K562 (cell line): ENCODE measurements around the gene TMPRSS9. TPM values are rescaled to one million over a fixed set of nuclear protein-coding genes. Genes with fewer than 3 reads are reported as not detected.
A peak's percentile ranks its signal among the peaks of the same experiment; 100 is the strongest.

Experiments used
- CGGBP1 ChIP-seq: fragments of 250-450 bp; sonication (Bioruptor Pico); IDR thresholded peaks from 2 replicates; pipeline ENCODE4 v1.9.0; 2021; ENCODE audit warnings: mild to moderate bottlenecking
- ELF4 ChIP-seq: fragments of 450-650 bp; formaldehyde crosslinking; IDR thresholded peaks from 2 replicates; pipeline ENCODE4 v1.4.0; 2022; ENCODE audit warnings: missing genetic modification characterization
- GATAD2A ChIP-seq: fragments of 450-650 bp; IDR thresholded peaks from 2 replicates; pipeline ENCODE4 v1.6.1; 2017
- HSF4 ChIP-seq: fragments of 250-450 bp; sonication (Bioruptor Pico); IDR thresholded peaks from 2 replicates; pipeline ENCODE4 v2.1.2; 2022; ENCODE audit warnings: mild to moderate bottlenecking, moderate library complexity, borderline replicate concordance
- SREBF1 ChIP-seq: fragments of 150-350 bp; IDR thresholded peaks from 2 replicates; pipeline ENCODE4 v1.6.1; 2014; ENCODE audit warnings: antibody characterized with exemption, low read depth, low read length, borderline replicate concordance
- ZFX ChIP-seq: sonication (generic); formaldehyde crosslinking; IDR thresholded peaks from 2 replicates; pipeline ENCODE4 v1.8.0; 2022; ENCODE audit warnings: mild to moderate bottlenecking, missing genetic modification reagents, moderate library complexity
- ZNF316 ChIP-seq: fragments of 450-650 bp; IDR thresholded peaks from 2 replicates; pipeline ENCODE4 v1.6.1; 2016
- ZNF696 ChIP-seq: fragments of 250-450 bp; sonication (Bioruptor Pico); conservative IDR thresholded peaks from 2 replicates; pipeline ENCODE4 v1.4.0; 2020; ENCODE audit warnings: mild to moderate bottlenecking, moderate library complexity
- ZNF77 ChIP-seq: fragments of 250-450 bp; sonication (Bioruptor Pico); IDR thresholded peaks from 2 replicates; pipeline ENCODE4 v1.5.0; 2020
- polyA plus RNA-seq, 8 experiments: library from polyadenylated mRNA; depleted of rRNA in 4 of 8; stranded (reverse) in 5 of 8; unstranded in 3 of 8; fragments of >200 nt; fragmentation: Nextera tagmentation in 2 of 8; fragmentation: Illumina TruSeq in 1 of 8; extraction: Ambion mirVana in 2 of 8; extraction: Trizol in 1 of 8; gene quantifications; 2 replicates each; pipeline versions ENCODE4 v1.2.1 to v1.2.3, GENCODE V29; 2011 to 2014; ENCODE audit warnings: inconsistent platforms in 1 of 8, missing spikeins in 1 of 8
- total RNA-seq, 7 experiments: library from RNA; depleted of rRNA in 6 of 7; stranded (reverse); fragments of >200 nt in 6 of 7; fragmentation: Illumina TruSeq in 2 of 7; extraction: Trizol in 2 of 7; gene quantifications; 2 replicates each; pipeline versions ENCODE4 v1.2.1 to v1.2.3, GENCODE V29; 2011 to 2021; ENCODE audit warnings: low replicate concordance in 1 of 7
- TF ChIP-seq, protein P1 (sequence below): fragments of 450-650 bp; IDR thresholded peaks from 2 replicates; pipeline ENCODE4 v1.6.1; 2016; ENCODE audit warnings: mild to moderate bottlenecking, moderate library complexity
- TF ChIP-seq, protein P2 (sequence below): fragments of 450-650 bp; formaldehyde crosslinking; IDR thresholded peaks from 2 replicates; pipeline ENCODE4 v1.4.0; 2022; ENCODE audit warnings: missing genetic modification characterization
- TF ChIP-seq, protein P3 (sequence below): fragments of 250-450 bp; sonication (Bioruptor Pico); IDR thresholded peaks from 2 replicates; pipeline ENCODE4 v1.4.0; 2020; ENCODE audit warnings: mild to moderate bottlenecking, moderate library complexity

Gene TMPRSS9
- total and polyA plus RNA-seq, 9 of the 15 experiments (the other 6 are each of a cell fraction or from before 2014, with no cell fraction given), result 0.01 to 0.03 TPM; not detected in 7

GRCh38 chr19:2345794-2346663 lies 14.0 kb upstream of the TMPRSS9 start (continued):
- TF ChIP-seq ZFX (CRISPR knock-in tag) (peak; percentile 63), GATAD2A (no peak), ZNF77 (no peak), CGGBP1 (no peak), ZNF696 (no peak), SREBF1 (no peak), ZNF316 (no peak), ELF4 (CRISPR knock-in tag) (peak; percentile 92), HSF4 (CRISPR knock-in tag) (no peak)
- TF ChIP-seq, protein P1, sequence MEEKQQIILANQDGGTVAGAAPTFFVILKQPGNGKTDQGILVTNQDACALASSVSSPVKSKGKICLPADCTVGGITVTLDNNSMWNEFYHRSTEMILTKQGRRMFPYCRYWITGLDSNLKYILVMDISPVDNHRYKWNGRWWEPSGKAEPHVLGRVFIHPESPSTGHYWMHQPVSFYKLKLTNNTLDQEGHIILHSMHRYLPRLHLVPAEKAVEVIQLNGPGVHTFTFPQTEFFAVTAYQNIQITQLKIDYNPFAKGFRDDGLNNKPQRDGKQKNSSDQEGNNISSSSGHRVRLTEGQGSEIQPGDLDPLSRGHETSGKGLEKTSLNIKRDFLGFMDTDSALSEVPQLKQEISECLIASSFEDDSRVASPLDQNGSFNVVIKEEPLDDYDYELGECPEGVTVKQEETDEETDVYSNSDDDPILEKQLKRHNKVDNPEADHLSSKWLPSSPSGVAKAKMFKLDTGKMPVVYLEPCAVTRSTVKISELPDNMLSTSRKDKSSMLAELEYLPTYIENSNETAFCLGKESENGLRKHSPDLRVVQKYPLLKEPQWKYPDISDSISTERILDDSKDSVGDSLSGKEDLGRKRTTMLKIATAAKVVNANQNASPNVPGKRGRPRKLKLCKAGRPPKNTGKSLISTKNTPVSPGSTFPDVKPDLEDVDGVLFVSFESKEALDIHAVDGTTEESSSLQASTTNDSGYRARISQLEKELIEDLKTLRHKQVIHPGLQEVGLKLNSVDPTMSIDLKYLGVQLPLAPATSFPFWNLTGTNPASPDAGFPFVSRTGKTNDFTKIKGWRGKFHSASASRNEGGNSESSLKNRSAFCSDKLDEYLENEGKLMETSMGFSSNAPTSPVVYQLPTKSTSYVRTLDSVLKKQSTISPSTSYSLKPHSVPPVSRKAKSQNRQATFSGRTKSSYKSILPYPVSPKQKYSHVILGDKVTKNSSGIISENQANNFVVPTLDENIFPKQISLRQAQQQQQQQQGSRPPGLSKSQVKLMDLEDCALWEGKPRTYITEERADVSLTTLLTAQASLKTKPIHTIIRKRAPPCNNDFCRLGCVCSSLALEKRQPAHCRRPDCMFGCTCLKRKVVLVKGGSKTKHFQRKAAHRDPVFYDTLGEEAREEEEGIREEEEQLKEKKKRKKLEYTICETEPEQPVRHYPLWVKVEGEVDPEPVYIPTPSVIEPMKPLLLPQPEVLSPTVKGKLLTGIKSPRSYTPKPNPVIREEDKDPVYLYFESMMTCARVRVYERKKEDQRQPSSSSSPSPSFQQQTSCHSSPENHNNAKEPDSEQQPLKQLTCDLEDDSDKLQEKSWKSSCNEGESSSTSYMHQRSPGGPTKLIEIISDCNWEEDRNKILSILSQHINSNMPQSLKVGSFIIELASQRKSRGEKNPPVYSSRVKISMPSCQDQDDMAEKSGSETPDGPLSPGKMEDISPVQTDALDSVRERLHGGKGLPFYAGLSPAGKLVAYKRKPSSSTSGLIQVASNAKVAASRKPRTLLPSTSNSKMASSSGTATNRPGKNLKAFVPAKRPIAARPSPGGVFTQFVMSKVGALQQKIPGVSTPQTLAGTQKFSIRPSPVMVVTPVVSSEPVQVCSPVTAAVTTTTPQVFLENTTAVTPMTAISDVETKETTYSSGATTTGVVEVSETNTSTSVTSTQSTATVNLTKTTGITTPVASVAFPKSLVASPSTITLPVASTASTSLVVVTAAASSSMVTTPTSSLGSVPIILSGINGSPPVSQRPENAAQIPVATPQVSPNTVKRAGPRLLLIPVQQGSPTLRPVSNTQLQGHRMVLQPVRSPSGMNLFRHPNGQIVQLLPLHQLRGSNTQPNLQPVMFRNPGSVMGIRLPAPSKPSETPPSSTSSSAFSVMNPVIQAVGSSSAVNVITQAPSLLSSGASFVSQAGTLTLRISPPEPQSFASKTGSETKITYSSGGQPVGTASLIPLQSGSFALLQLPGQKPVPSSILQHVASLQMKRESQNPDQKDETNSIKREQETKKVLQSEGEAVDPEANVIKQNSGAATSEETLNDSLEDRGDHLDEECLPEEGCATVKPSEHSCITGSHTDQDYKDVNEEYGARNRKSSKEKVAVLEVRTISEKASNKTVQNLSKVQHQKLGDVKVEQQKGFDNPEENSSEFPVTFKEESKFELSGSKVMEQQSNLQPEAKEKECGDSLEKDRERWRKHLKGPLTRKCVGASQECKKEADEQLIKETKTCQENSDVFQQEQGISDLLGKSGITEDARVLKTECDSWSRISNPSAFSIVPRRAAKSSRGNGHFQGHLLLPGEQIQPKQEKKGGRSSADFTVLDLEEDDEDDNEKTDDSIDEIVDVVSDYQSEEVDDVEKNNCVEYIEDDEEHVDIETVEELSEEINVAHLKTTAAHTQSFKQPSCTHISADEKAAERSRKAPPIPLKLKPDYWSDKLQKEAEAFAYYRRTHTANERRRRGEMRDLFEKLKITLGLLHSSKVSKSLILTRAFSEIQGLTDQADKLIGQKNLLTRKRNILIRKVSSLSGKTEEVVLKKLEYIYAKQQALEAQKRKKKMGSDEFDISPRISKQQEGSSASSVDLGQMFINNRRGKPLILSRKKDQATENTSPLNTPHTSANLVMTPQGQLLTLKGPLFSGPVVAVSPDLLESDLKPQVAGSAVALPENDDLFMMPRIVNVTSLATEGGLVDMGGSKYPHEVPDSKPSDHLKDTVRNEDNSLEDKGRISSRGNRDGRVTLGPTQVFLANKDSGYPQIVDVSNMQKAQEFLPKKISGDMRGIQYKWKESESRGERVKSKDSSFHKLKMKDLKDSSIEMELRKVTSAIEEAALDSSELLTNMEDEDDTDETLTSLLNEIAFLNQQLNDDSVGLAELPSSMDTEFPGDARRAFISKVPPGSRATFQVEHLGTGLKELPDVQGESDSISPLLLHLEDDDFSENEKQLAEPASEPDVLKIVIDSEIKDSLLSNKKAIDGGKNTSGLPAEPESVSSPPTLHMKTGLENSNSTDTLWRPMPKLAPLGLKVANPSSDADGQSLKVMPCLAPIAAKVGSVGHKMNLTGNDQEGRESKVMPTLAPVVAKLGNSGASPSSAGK, result peak; percentile 37; the same call in 1 of the 2 replicates
- TF ChIP-seq, protein P2, sequence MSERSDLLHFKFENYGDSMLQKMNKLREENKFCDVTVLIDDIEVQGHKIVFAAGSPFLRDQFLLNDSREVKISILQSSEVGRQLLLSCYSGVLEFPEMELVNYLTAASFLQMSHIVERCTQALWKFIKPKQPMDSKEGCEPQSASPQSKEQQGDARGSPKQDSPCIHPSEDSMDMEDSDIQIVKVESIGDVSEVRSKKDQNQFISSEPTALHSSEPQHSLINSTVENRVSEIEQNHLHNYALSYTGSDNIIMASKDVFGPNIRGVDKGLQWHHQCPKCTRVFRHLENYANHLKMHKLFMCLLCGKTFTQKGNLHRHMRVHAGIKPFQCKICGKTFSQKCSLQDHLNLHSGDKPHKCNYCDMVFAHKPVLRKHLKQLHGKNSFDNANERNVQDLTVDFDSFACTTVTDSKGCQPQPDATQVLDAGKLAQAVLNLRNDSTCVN (CRISPR knock-in tag), result peak; percentile 88; the same call in 1 of the 2 replicates
- TF ChIP-seq, protein P3, sequence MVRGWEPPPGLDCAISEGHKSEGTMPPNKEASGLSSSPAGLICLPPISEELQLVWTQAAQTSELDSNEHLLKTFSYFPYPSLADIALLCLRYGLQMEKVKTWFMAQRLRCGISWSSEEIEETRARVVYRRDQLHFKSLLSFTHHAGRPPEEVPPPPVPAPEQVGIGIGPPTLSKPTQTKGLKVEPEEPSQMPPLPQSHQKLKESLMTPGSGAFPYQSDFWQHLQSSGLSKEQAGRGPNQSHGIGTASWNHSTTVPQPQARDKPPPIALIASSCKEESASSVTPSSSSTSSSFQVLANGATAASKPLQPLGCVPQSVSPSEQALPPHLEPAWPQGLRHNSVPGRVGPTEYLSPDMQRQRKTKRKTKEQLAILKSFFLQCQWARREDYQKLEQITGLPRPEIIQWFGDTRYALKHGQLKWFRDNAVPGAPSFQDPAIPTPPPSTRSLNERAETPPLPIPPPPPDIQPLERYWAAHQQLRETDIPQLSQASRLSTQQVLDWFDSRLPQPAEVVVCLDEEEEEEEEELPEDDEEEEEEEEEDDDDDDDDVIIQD (CRISPR knock-in tag), result no peak
